Kidney glomerular epithelial cell (primary cell): ENCODE measurements around the gene NENF.
"Not testable (repeated sequence)": the region's sequence is repeated elsewhere in the genome, so short reads cannot be mapped to it uniquely, and the experiment has no call there.

Experiments
- DNase-seq: peaks from one replicate; lab custom pipeline; 2025; lab: John Stamatoyannopoulos, UW

The NENF gene

GRCh38 chr1:212459656-212460055 is 26.9 kb downstream of the NENF start:
- DNase-seq = no peak

- no peak for DNase-seq
Measured at GRCh38 chr1:212460376-212460775, 27.7 kb downstream of the NENF start.

- no peak for DNase-seq
Measured at GRCh38 chr1:212461916-212462660, 29.4 kb downstream of the NENF start.

- DNase-seq = no peak
Measured at GRCh38 chr1:212463565-212464285, 31.0 kb downstream of the NENF start.

- DNase-seq = no peak
Measured at GRCh38 chr1:212465311-212465710, 32.6 kb downstream of the NENF start.

GRCh38 chr1:212466437-212466836 is 33.7 kb downstream of the NENF start:
- DNase-seq = no peak

- no peak for DNase-seq
Measured at GRCh38 chr1:212466898-212467650, 34.4 kb downstream of the NENF start.

GRCh38 chr1:212467843-212468482 is 35.2 kb downstream of the NENF start:
- no peak for DNase-seq

GRCh38 chr1:212470059-212470458 is 37.3 kb downstream of the NENF start:
- peak; percentile 10 for DNase-seq

- DNase-seq = no peak
Measured at GRCh38 chr1:212471286-212471685, 38.6 kb downstream of the NENF start.

GRCh38 chr1:212471891-212472675 is 39.4 kb downstream of the NENF start:
- DNase-seq = no peak

- DNase-seq = no peak
Measured at GRCh38 chr1:212473729-212474128, 41.0 kb downstream of the NENF start.

GRCh38 chr1:212475151-212475550 is 42.4 kb downstream of the NENF start:
- DNase-seq = no peak

- DNase-seq = not testable (repeated sequence)
Measured at GRCh38 chr1:212475831-212476230, 43.1 kb downstream of the NENF start.

- DNase-seq = peak; percentile 88
Measured at GRCh38 chr1:212477014-212477679, 44.4 kb downstream of the NENF start.

- DNase-seq = no peak
Measured at GRCh38 chr1:212477680-212478466, 45.2 kb downstream of the NENF start.

GRCh38 chr1:212478467-212479025 is 45.8 kb downstream of the NENF start:
- DNase-seq = no peak

GRCh38 chr1:212479188-212479587 is 46.5 kb downstream of the NENF start:
- DNase-seq = no peak

GRCh38 chr1:212480711-212481437 is 48.2 kb downstream of the NENF start:
- DNase-seq = not testable (repeated sequence)
